Stimulated activated CD8-positive, alpha-beta memory T cell treated with anti-CD3 and anti-CD28 coated beads, Interleukin-7, amount 100 ng/mL, for 48 hours (primary cell): ENCODE data around the gene FYN.
A peak's percentile ranks its signal among the peaks of the same experiment; 100 is the strongest.
"Not testable (repeated sequence)": the region's sequence is repeated elsewhere in the genome, so short reads cannot be mapped to it uniquely, and the experiment has no call there.

Experiments
- DNase-seq, 2 donors: peaks; one replicate each; pipeline ENCODE4 v3.0.0-alpha.2; 2020; ENCODE audit warnings: low read depth in 1 of 2; ENCODE audit errors: extremely low read depth in 1 of 2

FYN gene

GRCh38 chr6:111873178-111874024, at the start of gene FYN:
TSS of gene FYN (minus strand) at chr6:111873452. CDS start at chr6:111720051, 153,401 bp downstream.
- peak; percentile 99 for DNase-seq

GRCh38 chr6:111922454-111923297, 49.4 kb upstream of the FYN start:
- DNase-seq = no peak

DNA sequence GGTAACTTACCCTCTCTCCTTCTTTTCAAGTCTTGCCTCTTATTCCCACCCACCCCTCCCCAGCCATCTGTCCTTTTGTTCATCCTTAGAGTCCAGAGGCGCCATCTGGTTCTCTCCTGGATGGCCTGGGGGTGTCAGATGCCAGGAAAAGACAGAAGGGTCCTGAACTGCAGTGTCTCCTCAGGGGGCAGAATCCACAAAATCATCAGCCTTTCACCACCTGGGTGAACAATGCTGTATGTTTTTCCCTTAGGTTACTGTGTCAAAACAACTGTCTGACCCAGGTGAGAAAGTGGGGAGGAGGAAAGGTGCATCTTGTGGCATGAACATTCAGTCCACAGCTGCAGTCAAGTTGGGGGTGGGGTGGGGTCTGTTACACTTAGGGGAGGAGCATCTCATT, 47.9 kb upstream of the FYN start:
- no peak for DNase-seq

GRCh38 chr6:111920578-111920977, 47.3 kb upstream of the FYN start:
- DNase-seq = no peak

DNA sequence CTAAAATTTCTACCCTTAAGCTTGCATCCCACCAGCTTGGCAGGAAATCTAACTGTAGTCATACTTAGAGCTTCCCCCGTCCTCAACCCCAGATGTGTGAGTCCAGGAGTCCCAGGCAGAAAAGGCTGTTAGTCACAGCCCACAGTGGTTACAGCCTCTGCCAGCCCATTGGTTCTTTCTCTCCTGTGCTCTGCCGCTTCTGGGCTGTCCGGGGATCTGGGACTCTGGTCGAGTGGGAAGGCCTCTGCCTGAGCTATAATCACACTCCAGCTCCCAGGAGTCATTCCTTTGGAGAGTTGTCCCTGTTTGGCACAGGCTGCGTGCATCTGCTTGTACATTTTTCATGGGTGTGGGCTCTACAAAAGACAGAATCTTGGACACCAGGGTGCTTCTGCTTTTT, 45.6 kb upstream of the FYN start:
- DNase-seq = no peak

DNA sequence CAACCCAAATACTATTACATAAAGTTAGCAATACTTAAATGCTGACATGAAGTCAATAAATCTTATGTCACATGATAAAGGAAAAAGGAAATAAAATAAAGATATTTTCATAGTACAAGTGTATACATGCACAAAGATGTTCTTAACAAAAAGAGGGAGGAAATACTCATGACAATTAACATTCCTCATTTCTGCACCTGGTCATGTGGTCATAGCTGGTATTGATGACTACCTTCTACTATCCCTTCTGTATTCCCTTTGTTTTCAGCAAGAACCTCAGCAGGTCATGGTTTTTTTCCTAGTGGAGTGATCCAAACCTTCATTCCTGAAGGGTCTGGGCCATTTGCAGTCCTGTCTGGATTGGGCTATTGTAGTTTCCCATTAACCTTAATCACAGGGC, 43.5 kb upstream of the FYN start:
- DNase-seq = no peak

DNA sequence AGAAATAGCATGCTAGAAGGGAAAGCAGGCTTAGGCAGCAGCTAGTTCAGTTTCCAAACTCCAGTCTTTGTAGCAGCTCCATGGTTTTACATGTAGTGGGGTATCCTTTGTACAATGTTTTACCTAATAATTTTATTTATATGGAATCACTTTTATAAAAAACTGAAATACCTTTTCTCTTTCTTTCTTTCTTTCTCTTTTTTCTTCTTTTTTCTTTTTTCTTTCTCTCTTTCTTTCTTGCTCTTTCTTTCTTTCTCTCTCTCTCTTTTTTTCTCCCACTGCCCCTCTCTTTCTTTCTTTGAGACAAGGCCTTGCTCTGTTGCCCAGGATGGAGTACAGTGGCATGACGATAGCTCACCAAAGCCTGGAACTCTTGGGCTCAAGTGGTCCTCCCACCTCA, 41.4 kb upstream of the FYN start:
- DNase-seq = no peak

DNA sequence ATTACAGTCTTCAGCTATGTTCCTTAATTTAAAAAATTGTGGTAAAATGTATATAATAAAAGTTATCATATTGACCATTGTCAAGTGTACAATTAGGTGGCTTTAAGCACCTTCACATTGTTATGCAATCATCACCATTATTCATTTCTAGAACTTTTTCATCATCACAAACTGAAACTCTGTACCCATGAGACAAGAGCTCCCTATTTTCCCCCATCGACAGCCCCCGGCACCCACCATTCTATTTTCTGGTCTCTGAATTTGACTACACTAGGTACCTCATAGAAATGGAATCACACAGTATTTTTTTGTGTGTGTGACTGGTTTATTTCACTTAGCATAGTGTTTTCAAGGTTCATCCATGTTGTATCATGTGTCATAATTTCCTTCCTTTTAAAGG, 39.7 kb upstream of the FYN start:
- DNase-seq = no peak

- DNase-seq = no peak
Measured at GRCh38 chr6:111911428-111911827, 38.2 kb upstream of the FYN start.

GRCh38 chr6:111909238-111909637, 36.0 kb upstream of the FYN start:
- no peak for DNase-seq

GRCh38 chr6:111908365-111908764, 35.1 kb upstream of the FYN start:
- DNase-seq = not testable (repeated sequence)

GRCh38 chr6:111900735-111901134, 27.5 kb upstream of the FYN start:
- DNase-seq = no peak

GRCh38 chr6:111899531-111899930, 26.3 kb upstream of the FYN start:
- no peak for DNase-seq

DNA sequence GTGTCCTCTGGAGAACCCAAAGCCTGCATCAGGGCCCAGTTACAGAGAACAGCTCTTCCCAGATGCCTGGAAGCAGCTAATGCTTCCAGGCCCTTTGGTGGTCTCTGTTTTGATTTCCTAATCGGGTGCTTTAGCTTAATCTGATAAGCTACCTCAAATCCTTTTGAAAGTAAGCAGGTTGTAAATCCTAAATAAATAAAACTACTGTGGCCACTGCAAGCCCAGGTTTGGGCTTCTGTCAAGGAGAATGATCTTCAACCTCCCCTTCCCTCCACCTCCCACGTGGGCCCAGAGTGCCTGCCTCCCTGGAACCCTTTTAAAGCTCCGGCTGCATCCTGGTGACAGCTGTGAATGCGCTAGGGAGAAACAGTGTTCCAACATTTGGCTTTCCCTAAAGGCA, 25.2 kb upstream of the FYN start:
- no peak for DNase-seq

DNA sequence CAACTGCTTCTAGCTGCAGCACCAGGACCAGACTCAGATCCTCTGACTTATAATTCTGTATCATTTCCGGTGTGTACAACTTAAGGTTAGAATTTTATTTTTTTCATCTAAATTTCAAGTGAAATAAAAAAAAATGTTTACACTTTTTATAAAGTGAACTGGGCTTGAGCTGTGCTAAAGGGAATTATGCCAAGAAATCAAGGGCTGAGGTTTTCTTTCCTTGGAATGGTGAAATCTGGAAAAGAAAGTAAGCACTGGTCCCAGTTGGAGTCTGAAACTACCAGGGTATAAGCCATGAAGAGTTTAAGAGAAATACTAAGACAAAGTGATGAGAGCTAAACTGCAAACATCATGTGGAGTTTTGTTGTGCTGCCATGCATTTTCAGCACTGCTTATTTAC, 21.7 kb upstream of the FYN start:
- no peak for DNase-seq

DNA sequence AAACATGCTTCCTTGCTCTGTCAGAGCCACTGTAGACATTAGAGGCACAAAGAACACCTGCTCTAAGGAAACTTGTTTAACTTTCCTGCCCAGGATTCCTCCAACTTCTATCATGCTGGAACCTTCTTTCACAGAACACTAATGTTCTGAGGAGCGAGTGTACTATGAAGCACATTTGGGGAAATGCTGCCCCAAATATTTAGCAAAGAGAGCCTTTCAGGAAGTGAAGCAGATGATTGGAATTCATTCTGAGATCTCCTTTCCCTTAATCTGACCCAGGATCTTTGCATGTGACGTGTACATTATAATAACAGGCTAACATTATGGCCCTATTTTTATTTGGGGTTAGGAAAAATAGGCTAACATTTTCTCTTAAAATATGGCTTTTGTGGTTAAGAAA, 21.0 kb upstream of the FYN start:
- no peak for DNase-seq

DNA sequence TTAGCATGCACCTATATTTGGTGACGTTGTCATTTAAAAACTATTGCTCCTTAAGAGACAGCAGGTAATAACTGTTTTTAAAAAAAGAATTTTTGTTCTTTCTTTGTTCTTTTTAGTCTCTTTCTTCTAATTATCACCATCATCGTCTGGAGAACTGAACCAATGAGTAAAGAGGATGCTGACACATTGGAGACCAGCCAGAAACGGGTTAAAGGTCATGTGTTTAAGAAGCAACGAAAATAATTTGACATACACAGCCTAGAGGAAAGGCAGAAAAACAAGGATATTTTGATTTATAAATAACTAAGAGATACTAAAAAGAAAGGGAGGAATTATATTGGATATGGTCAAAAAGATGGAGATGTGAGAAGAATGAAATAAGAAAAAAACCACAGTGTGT, 19.2 kb upstream of the FYN start:
- DNase-seq = no peak

- no peak for DNase-seq
Measured at GRCh38 chr6:111890988-111891387, 17.7 kb upstream of the FYN start.

DNA sequence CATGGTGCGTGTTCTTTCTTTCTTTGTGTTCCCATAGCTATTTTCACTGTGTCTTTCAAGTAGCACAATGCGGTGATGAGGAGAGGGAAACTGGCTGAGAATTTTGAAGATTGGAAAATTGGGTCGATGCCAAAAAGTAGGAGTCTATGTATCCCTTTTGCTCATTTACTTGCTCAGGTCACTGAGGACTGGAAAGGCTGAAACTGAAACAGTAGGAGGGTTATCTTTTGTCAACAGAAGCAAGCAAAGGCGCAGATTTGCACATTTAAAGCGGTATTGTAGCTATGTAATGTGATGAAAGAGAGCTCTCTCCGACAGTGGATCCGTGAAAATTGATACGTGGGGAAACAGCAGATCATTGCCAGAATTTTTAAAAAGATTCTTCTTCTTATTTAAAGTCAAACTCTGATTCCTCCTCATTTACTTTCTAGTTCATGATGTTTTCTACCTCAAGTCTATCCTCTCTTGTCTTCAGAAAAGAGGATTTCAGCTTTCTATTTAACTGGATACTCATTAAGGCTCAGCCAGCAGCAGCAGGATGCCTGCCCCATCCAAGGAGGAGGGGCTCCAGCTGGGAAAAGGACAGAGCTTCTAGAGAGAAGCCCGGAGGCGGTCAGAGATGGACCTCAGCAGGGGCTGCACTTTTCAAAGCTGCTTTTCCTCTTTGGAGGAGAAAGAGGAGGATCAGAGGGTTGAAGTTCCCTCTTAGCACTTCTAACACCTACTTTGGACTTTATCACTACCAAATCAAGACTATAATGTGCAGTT, 15.9 kb upstream of the FYN start:
- no peak for DNase-seq

DNA sequence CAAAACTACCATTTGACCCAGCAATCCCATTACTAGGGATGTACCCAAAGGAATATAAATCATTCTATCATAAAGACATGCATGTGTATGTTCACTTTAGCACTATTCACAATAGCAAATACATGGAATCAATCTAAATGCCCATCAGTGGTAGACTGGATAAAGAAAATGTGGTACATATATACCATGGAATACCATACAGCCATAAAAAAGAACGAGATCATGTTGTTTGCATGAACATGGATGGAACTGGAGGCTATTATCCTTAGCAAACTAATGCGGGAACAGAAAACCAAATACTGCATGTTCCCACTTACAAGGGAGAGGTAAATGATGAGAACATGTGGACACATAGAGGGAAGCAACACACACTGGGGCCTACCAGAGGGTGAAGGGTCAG, 13.5 kb upstream of the FYN start:
- DNase-seq = not testable (repeated sequence)

DNA sequence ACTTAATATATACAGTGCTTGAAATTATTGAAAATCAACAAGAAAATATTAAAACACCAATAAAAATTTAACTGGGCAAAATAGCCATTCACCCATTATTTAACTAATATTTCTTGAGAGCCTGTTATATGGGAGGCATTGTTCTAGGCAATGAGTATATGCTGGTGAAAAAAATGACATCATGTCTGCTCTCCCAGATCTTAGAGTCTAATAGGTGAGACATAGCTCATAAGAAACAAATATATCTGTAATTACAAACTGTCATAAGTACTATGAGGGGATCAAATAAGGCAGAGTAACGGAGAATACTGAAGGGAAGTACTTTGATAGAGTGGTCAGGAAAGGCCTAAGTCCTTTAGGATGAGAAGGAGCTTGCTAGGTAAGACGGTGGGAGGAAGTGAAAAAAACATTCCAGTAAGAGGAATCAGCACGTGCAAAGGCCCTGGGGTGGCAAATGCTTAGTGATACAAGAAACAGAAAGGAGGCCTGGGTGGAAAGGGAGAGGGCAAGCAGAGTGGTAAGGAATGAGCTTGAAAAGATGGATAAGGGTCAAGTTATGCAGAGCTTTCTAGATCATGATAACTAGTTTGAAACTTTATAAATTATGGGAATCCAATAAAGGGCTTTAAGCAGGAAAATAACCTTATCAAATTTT, 12.2 kb upstream of the FYN start:
- DNase-seq = no peak
